ENCODE measurements around the gene RPL37A. TPM values are rescaled to one million over a fixed set of nuclear protein-coding genes. Genes with fewer than 3 reads are reported as not detected.

RPL37A gene
- total RNA-seq, 1 experiment from 2014 or later, result 4,818 TPM

GRCh38 chr2:216486271-216486670, 12.4 kb upstream of the RPL37A start:
- no peak for DNase-seq (ENCODE audit: extremely low read depth, low read depth)

- no peak for DNase-seq (ENCODE audit: extremely low read depth, low read depth)
Measured at GRCh38 chr2:216486708-216487107, 11.9 kb upstream of the RPL37A start.

DNA sequence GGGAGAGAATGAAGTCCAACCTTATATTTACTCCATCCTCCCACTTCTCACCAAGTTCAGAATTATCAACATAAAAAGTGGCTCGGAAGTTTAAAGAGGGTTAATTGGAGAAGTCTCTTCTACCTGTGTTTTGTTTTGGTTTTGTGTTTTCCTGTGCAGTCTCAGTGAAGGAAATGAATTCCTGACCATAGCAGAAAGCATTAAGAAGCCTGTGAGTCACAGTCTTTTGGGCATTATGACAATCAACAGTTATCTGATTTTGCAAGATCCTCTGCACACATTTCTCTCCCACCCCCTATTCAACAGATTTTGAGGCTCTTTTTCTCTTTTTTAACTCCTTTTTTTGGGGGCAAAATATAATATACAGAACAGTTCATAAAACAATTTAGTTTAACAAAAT, 8.6 kb upstream of the RPL37A start:
- no peak for DNase-seq (ENCODE audit: extremely low read depth, low read depth)

- no peak for DNase-seq (ENCODE audit: extremely low read depth, low read depth)
Measured at GRCh38 chr2:216491793-216492596, 6.6 kb upstream of the RPL37A start.

- DNase-seq (ENCODE audit: extremely low read depth, low read depth), result no peak
Measured at GRCh38 chr2:216492597-216493333, 5.9 kb upstream of the RPL37A start.

GRCh38 chr2:216493334-216493685, 5.3 kb upstream of the RPL37A start:
- DNase-seq (ENCODE audit: extremely low read depth, low read depth), result no peak

- no peak for DNase-seq (ENCODE audit: extremely low read depth, low read depth)
Measured at GRCh38 chr2:216495656-216496055, 3.0 kb upstream of the RPL37A start.

DNA sequence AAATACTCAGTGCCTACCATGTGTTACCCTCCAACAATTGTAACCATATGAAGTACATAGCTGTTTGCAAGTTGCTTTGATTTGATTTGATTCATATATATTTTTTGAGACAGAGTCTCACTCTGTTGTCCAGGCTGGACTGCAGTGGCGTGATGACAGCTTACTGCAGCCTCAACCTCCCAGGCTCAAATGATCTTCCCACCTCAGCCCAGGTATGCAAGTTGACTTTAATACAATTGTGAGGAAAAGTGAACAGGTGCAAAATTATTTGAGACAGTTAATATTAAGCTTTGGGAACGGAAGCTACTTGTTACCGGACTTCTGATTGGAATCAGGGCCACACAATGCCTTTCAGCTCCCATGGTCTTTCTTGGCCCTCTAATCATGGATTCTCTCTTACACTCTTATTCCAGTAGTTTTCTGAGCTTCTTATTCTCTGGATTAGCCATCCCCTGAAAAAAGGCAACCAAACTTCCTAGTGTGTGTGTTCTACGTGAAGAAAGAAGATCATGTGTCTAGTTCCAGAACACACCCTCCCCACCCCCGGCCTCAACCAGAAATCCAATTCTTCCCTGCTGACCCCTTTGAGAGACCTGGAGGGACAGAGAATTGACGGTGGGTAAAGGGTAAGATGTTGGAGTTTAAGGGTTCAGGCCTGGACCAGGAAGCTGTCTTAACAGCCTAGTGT, 1.1 kb upstream of the RPL37A start:
- DNase-seq (ENCODE audit: extremely low read depth, low read depth), result no peak

DNA sequence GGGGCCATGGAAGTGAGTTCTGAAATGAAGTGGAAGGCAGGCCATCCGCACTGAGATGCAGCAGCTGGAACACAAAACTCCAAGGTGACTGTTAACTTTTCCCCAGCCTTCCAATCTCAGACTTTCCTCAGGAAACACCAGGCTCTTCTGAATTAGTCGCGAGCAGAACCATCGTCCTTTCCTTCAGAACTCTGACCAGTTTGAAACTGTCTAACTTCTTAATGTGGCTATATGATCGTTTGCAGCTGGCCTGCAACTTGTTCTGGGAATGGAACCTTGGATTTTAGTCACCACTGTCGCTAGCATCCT, 620 bp upstream of the RPL37A start:
- no peak for DNase-seq (ENCODE audit: extremely low read depth, low read depth)

DNA sequence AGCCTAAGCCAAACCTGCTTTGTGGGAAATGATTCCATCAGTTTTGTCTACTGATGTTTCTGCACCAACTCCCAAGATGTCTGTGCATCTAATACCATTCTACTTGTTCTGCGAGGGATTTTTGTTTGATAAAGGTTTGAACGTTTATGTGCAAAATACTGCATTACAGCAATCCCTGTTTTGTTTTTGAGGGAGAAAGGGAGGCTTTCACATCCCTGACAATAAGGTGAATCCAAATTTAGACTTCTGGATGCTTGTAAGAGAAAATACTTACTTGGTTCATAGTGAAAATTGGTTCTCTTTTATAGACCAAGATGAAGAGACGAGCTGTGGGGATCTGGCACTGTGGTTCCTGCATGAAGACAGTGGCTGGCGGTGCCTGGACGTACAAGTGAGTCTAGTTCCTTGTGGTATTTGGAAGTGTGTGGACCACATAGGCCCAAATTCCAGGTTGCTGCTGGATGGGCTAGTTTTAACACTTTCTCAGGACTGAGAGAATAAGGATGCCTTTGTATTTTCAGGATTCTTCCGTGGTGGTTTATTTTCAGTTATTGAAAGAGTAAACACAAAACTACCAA, 1.1 kb downstream of the RPL37A start:
- DNase-seq (ENCODE audit: extremely low read depth, low read depth), result no peak

- no peak for DNase-seq (ENCODE audit: extremely low read depth, low read depth)
Measured at GRCh38 chr2:216500572-216500971, 1.9 kb downstream of the RPL37A start.

DNA sequence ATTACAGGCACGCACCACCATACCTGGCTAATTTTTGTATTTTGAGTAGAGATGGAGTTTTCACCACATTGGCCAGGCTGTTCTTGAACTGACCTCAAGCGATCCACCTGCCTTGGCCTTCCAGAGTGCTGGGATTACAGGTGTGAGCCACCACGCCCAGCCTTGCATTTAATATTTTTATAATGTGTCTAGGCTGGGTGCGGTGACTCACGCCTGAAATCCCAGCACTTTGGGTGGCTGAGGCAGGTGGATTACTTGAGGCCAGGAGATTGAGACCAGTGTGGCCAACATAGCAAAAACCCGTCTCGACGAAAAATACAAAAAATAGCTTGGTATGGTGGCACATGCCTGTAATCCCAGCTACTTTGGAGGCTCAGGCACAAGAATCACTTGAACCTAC, 3.2 kb downstream of the RPL37A start:
- no peak for DNase-seq (ENCODE audit: extremely low read depth, low read depth)

DNA sequence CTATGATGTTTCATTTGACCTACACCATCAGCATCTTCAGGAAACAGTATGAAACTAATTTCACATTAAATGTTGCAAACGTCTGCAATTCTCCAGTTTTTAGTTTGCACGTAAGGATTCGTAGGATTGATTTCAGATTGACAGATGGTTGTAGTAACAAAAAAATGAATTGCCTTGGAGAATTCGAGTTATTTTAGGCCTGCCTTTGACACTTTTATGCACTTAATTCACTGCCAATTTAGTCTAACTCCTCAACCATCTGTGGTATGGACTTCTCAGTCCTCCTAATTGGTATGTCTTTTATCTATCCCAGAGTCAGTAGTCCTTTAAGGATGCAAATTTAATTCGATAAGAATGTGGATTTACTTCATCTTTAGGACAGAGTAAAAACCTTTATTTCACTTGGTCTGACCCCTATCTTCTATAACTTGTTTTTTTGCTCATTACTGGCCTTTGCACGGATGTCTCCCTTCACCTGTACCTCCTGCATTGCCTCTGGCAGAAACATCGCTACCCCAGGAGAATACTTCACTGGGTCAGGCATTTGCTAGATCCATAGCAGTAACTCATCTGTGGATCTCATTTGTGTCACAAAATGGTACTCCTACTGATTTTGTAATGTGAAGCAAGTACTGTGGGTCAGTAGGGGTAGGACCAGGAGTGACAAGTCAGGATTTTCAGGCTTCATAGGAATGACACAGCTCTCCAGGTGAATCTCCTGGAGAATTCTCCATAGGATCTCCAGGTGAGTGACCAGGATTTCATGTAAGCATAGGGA, 3.9 kb downstream of the RPL37A start:
- DNase-seq (ENCODE audit: extremely low read depth, low read depth), result no peak

- no peak for DNase-seq (ENCODE audit: extremely low read depth, low read depth)
Measured at GRCh38 chr2:216503159-216503629, 4.5 kb downstream of the RPL37A start.

- DNase-seq (ENCODE audit: extremely low read depth, low read depth), result no peak
Measured at GRCh38 chr2:216503697-216504375, 5.2 kb downstream of the RPL37A start.

DNA sequence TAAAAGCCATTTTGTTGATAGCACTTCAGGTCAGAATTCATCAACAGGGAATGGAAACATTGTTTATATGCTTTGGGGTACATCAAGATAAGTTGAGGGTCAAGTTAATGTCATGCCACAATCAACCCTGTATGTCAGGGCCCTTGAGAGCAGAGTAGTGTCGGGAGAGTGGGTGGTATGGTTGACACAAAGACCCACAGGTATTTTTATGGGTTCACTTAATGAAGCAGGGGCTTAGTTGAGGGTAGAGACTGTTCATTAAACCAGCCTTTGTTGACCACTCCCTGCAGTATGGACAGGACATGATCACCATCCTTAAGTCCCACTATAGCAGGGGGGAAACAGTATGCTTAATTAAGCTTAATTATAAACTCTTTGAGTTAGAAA, 5.7 kb downstream of the RPL37A start:
- no peak for DNase-seq (ENCODE audit: extremely low read depth, low read depth)

- DNase-seq (ENCODE audit: extremely low read depth, low read depth), result no peak
Measured at GRCh38 chr2:216505133-216506106, 6.8 kb downstream of the RPL37A start.

DNA sequence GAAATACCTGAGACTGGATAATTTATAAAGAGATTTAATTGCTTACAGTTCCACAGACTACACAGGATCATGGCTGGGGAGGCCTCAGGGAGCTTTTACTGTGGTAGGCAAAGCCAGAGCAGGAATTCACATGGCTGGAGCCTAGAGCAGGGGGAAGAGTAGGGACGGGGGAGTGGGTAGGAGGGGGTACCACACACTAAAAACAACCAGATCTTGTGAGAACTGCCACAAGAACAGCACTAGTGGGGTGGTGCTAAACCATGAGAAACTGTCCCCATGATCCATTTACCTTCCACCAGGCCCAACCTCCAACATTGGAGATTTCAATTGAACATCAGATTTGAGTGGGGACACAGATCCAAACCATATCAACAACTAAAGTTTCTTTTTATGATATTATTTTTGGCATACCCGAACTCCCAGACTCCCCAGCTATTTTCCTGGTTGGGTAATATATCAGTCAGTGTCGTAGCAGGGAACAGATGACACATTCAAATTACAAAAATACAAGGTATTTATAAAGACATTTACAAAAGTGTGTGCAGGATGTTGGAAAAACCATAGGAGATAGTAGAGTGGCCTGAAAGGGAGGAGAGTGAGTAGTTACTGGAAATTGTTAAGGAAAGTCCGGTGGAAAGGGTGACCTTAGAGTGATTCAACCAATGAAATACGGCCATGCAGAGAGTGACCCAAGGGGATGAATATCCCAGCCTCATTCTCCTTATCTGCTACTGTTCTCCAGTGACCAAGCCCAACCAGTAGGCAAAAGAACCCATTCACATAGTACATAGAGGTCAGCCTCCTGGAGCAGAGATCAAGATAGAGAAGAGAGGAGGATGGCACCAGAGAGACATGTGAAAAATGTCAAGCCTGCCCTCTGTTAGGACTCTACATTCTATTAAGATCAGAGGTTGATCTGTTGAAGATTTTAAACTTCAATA, 8.8 kb downstream of the RPL37A start:
- DNase-seq (ENCODE audit: extremely low read depth, low read depth), result no peak
